Vagina (tissue), 2 donors: Measurements from ENCODE around the gene CKB. TPM values are rescaled to one million over a fixed set of nuclear protein-coding genes. Genes with fewer than 3 reads are reported as not detected.
A peak's percentile ranks its signal among the peaks of the same experiment; 100 is the strongest.

Source experiments
- DNase-seq, 2 donors: peaks; one replicate each; pipeline ENCODE4 v3.0.0-alpha.2; 2017; ENCODE audit errors: extremely low spot score in 2 of 2
- H3K27ac ChIP-seq: fragments of 200-600 bp; sonication (generic); one replicate; pipeline ENCODE4 v1.5.1; 2019
- H3K27me3 ChIP-seq: fragments of 200-600 bp; sonication (generic); one replicate; pipeline ENCODE4 v1.5.1; 2019
- H3K36me3 ChIP-seq, 2 donors: fragments of 200-600 bp; sonication (generic); one replicate each; pipeline ENCODE4 v1.5.1; 2017 to 2019
- H3K4me1 ChIP-seq: fragments of 200-600 bp; sonication (generic); one replicate; pipeline ENCODE4 v1.5.1; 2019
- H3K4me3 ChIP-seq, 2 donors: fragments of 200-600 bp; sonication (generic); 1 replicate in 1 of 2; 2 replicates in 1 of 2; pipeline ENCODE4 v1.5.1; 2016 to 2019
- H3K9me3 ChIP-seq: fragments of 200-600 bp; sonication (generic); one replicate; pipeline ENCODE4 v1.5.1; 2019
- POLR2A ChIP-seq, 2 donors: fragments of 450-650 bp; IDR thresholded peaks; one replicate each; pipeline ENCODE4 v1.6.1; 2017; ENCODE audit warnings: antibody characterized with exemption in 2 of 2, mild to moderate bottlenecking in 2 of 2, moderate library complexity in 2 of 2
- POLR2AphosphoS5 ChIP-seq, 2 donors: sonication (generic); formaldehyde crosslinking; IDR thresholded peaks; one replicate each; pipeline ENCODE4 v1.9.0; 2017; ENCODE audit warnings: antibody characterized with exemption in 2 of 2, mild to moderate bottlenecking in 2 of 2, low read depth in 1 of 2; ENCODE audit not compliant: insufficient read depth in 1 of 2
- intact Hi-C: fragments of 100-400 bp; cut with DNase I; formaldehyde crosslinking; loops from one replicate; pipeline ENCODE4 v1.15.1; 2023
- total RNA-seq: library from RNA; depleted of rRNA; stranded (reverse); fragments of >200 nt; gene quantifications from one replicate; pipeline ENCODE4 v1.2.3, GENCODE V29; 2016
- TF ChIP-seq, protein P1 (sequence below), 3 experiments: fragments of 450-650 bp in 2 of 3; fragments of 200-600 bp in 1 of 3; sonication (generic) in 1 of 3; IDR thresholded peaks; one replicate each; pipeline ENCODE4 v1.5.1; 2017 to 2019; ENCODE audit warnings: antibody characterized with exemption in 3 of 3, mild to moderate bottlenecking in 2 of 3, moderate library complexity in 2 of 3

CKB gene
- total RNA-seq, 1 donor from 2014 or later = 179 TPM

GRCh38 chr14:103555559-103556337, 33.1 kb upstream of the CKB start:
- Histone ChIP-seq H3K27ac (no peak overlapping the region), H3K4me1 (peaks cover 64% of the 10 kb centered on the region), H3K4me3 (no peak overlapping the region), H3K27me3 (no peaks in the 10 kb centered on the region), H3K9me3 (no peaks in the 10 kb centered on the region), H3K36me3 (peaks cover 0 to 11% of the 10 kb centered on the region in 2 donors)
- intact Hi-C loops = no loop called here
- TF ChIP-seq POLR2AphosphoS5 (IDR thresholded peaks at IDR 0.05; ENCODE audit: insufficient read depth in 1 of 2, low read depth in 1 of 2) (no peak), POLR2A (IDR thresholded peaks at IDR 0.05) (no peak)
- TF ChIP-seq, protein P1, sequence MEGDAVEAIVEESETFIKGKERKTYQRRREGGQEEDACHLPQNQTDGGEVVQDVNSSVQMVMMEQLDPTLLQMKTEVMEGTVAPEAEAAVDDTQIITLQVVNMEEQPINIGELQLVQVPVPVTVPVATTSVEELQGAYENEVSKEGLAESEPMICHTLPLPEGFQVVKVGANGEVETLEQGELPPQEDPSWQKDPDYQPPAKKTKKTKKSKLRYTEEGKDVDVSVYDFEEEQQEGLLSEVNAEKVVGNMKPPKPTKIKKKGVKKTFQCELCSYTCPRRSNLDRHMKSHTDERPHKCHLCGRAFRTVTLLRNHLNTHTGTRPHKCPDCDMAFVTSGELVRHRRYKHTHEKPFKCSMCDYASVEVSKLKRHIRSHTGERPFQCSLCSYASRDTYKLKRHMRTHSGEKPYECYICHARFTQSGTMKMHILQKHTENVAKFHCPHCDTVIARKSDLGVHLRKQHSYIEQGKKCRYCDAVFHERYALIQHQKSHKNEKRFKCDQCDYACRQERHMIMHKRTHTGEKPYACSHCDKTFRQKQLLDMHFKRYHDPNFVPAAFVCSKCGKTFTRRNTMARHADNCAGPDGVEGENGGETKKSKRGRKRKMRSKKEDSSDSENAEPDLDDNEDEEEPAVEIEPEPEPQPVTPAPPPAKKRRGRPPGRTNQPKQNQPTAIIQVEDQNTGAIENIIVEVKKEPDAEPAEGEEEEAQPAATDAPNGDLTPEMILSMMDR (IDR thresholded peaks at IDR 0.05) = no peak
- no peak for DNase-seq

DNA sequence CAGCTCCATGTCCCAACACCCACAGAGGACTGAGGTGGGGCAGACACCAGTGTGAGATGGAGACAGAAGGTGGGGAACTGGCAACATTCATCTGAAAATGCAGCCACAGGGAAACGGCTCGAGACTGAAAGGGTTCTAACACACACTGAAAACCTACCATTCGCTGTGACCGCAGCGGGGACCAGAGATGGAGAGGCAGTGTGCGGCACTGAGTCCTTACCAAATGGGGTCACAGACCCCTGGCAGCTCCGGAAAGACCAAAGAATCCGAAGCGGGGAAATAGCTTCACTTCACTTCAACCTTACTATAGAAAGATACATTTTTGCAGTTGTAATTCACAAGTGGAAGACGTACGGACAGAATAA, 30.2 kb upstream of the CKB start:
- no peak for DNase-seq
- TF ChIP-seq POLR2A (IDR thresholded peaks at IDR 0.05) (no peak), POLR2AphosphoS5 (IDR thresholded peaks at IDR 0.05; ENCODE audit: insufficient read depth in 1 of 2, low read depth in 1 of 2) (no peak)
- TF ChIP-seq, protein P1 (IDR thresholded peaks at IDR 0.05) = no peak
- intact Hi-C loops = no loop called here
- Histone ChIP-seq H3K4me3 (no peak overlapping the region), H3K9me3 (no peaks in the 10 kb centered on the region), H3K27me3 (no peaks in the 10 kb centered on the region), H3K36me3 (no peaks in the 10 kb centered on the region), H3K27ac (peak overlapping the region; percentile 87), H3K4me1 (peaks cover 56% of the 10 kb centered on the region)

DNA sequence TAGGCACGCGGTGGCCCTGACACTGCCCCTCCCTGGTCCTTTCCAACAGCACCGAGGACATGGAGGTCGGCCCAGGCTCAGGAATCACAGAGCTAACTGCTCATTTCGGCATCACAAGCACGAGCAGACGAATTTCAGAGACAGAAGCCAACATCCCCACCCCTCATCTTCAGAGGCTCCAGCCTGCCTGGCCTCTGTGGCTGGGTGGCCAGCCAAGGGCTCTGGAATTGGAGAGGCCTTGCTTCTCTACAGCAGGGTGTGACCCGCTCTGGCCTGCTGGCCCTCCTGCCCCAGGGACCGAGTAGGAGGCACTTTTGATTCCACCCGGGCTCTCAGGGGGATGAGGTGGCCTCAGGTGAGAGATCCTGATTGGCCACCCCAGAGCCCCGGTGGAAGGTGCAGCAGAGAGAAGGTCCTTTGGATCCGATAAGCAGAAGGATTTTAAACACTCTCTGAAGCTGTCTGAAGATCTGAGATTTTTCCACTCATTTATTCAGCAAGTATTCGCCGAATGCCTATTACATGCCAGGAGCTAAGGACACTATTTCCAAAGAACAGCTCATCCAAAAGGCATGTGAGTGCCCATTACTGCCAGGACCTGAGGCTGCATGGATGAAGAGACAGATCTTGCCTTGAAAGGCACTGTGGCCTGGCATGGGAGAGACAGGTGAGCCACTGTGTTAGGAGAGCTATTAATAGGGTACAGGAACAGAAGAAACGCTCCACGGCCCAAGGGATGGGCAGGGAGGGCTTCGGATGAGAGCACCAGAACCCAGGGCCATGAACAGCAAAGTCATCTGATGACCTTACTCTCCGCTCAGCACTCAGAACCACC, 29.6 kb upstream of the CKB start:
- no peaks in the 10 kb centered on the region for H3K36me3 ChIP-seq
- no peak for TF ChIP-seq POLR2A (IDR thresholded peaks at IDR 0.05)
- TF ChIP-seq POLR2AphosphoS5 (IDR thresholded peaks at IDR 0.05; ENCODE audit: insufficient read depth in 1 of 2, low read depth in 1 of 2) = peak in 1 of 2 donors; percentile 15
- intact Hi-C loops = no loop called here
- peak overlapping the region in 1 of 2 donors; percentile 3 for H3K4me3 ChIP-seq
- peak overlapping the region; percentile 87 for H3K27ac ChIP-seq
- H3K27me3 ChIP-seq = no peaks in the 10 kb centered on the region
- no peak for DNase-seq
- H3K4me1 ChIP-seq = peaks cover 50% of the 10 kb centered on the region
- no peaks in the 10 kb centered on the region for H3K9me3 ChIP-seq

- no peak for DNase-seq
- peak overlapping the region; percentile 87 for H3K27ac ChIP-seq
- no peaks in the 10 kb centered on the region for H3K9me3 ChIP-seq
- H3K36me3 ChIP-seq = no peaks in the 10 kb centered on the region
- intact Hi-C loops = loop anchor here (2.0 kb wide), 1 partner anchor 31 kb away; no protein-coding TSS in a partner anchor
- peak in 1 of 2 donors; percentile 68 for TF ChIP-seq POLR2AphosphoS5 (IDR thresholded peaks at IDR 0.05; ENCODE audit: insufficient read depth in 1 of 2, low read depth in 1 of 2)
- TF ChIP-seq, protein P1 (IDR thresholded peaks at IDR 0.05) = no peak
- peak overlapping the region in 1 of 2 donors; percentile 3 for H3K4me3 ChIP-seq
- H3K27me3 ChIP-seq = no peaks in the 10 kb centered on the region
- H3K4me1 ChIP-seq = peaks cover 45% of the 10 kb centered on the region
Observed at GRCh38 chr14:103551338-103551762, 28.7 kb upstream of the CKB start.

- H3K27me3 ChIP-seq = no peaks in the 10 kb centered on the region
- peak overlapping the region in 1 of 2 donors; percentile 3 for H3K4me3 ChIP-seq
- no peaks in the 10 kb centered on the region for H3K9me3 ChIP-seq
- peaks cover 47% of the 10 kb centered on the region for H3K4me1 ChIP-seq
- no peak for DNase-seq
- intact Hi-C loops = loop anchor here (2.0 kb wide), 1 partner anchor 30 kb away; no protein-coding TSS in a partner anchor
- peak overlapping the region; percentile 87 for H3K27ac ChIP-seq
- H3K36me3 ChIP-seq = no peaks in the 10 kb centered on the region
- TF ChIP-seq POLR2AphosphoS5 (IDR thresholded peaks at IDR 0.05; ENCODE audit: insufficient read depth in 1 of 2, low read depth in 1 of 2) = no peak
- TF ChIP-seq, protein P1 (IDR thresholded peaks at IDR 0.05) = no peak
- TF ChIP-seq POLR2A (IDR thresholded peaks at IDR 0.05) = no peak
Observed at GRCh38 chr14:103550451-103551337, 28.1 kb upstream of the CKB start.
